ENCODE measurements around the gene RGS5.

DNA sequence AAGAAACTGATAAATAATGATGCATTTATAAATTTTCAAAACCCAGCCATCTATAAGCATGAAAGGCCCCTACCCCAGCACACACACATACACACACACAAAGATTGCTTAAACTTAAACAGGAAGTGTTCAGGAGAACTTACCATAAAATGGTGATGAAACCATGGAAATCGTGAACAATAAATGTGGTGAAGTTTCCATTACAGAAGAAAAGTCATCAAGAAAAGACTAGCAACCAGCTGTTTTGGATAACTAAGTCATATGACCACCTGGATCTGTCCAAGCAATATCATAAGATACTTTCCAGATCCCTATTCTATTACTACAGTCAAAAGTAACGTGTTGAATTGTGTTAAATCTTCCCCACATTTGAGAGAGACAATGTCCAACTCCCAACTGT lies 24.1 kb downstream of the RGS5 start:
- TF ChIP-seq, protein P1, sequence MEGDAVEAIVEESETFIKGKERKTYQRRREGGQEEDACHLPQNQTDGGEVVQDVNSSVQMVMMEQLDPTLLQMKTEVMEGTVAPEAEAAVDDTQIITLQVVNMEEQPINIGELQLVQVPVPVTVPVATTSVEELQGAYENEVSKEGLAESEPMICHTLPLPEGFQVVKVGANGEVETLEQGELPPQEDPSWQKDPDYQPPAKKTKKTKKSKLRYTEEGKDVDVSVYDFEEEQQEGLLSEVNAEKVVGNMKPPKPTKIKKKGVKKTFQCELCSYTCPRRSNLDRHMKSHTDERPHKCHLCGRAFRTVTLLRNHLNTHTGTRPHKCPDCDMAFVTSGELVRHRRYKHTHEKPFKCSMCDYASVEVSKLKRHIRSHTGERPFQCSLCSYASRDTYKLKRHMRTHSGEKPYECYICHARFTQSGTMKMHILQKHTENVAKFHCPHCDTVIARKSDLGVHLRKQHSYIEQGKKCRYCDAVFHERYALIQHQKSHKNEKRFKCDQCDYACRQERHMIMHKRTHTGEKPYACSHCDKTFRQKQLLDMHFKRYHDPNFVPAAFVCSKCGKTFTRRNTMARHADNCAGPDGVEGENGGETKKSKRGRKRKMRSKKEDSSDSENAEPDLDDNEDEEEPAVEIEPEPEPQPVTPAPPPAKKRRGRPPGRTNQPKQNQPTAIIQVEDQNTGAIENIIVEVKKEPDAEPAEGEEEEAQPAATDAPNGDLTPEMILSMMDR (IDR thresholded peaks at IDR 0.05), result no peak
- no peak for TF ChIP-seq POLR2A (IDR thresholded peaks at IDR 0.05)
